ENCODE data around the gene SLC15A5. TPM values are rescaled to one million over a fixed set of nuclear protein-coding genes. Genes with fewer than 3 reads are reported as not detected.

SLC15A5 gene
- total RNA-seq, 1 experiment from 2014 or later, result not detected

- intact Hi-C loops (cut with micrococcal nuclease; ENCODE audit: unreplicated experiment), result no loop called here
- H2AFZ ChIP-seq, result no peak overlapping the region
- TF ChIP-seq CTCF (conservative IDR thresholded peaks at IDR 0.05) (no peak), EZH2 (IDR thresholded peaks at IDR 0.05; ENCODE audit: low read depth) (no peak)
Observed at GRCh38 chr12:16269946-16270345, 7.5 kb downstream of the SLC15A5 start.

DNA sequence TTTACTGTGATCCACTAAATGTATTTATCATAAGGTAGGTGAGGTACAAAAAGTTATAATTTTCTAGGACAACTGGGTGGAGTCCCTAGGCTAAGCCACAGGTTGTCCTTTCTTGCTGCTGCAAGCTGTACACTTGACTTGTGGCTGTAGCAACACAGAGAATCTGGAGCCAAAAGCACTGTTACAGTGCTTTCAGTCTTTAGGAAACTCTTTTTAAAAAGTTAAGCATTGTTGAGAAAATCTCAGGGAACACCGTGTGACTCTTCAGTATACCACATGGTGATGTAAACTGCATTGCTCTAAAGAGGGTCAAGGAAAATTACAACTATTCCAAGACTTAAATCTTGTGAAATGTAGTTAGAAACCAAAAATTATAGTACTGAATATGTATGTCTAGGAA, 11.4 kb downstream of the SLC15A5 start:
- POLR2A ChIA-PET (ENCODE audit: unreplicated experiment), result interaction anchor here (0.6 kb wide), 1 partner anchor 72 kb away, joined by 7 read pairs; no protein-coding TSS in a partner anchor
- CTCF ChIA-PET, result no interaction called here
- no peak overlapping the region for H3K4me2 ChIP-seq

More at GRCh38 chr12:16269946-16270345, 7.5 kb downstream of the SLC15A5 start:
- CTCF ChIA-PET, result no interaction called here
- no TSS peak for BruUV-seq (replicated peaks)
- POLR2A ChIA-PET (ENCODE audit: unreplicated experiment), result interaction anchor here (0.5 kb wide), 1 partner anchor 67 kb away, joined by 10 read pairs; no protein-coding TSS in a partner anchor
- Histone ChIP-seq H3K27ac (no peak overlapping the region), H3F3A (ENCODE audit: insufficient read depth, low read depth) (no peaks in the 10 kb centered on the region), H3K36me3 (ENCODE audit: low read depth) (no peaks in the 10 kb centered on the region), H3K27me3 (ENCODE audit: insufficient read depth, low read depth) (no peaks in the 10 kb centered on the region), H3K4me3 (no peak overlapping the region), H3K79me2 (ENCODE audit: low read depth) (no peaks in the 10 kb centered on the region), H3K9me3 (ENCODE audit: insufficient read depth, low read depth) (no peaks in the 10 kb centered on the region), H4K20me1 (ENCODE audit: insufficient read depth) (no peaks in the 10 kb centered on the region), H3K4me2 (no peak overlapping the region), H3K9me2 (ENCODE audit: insufficient read depth) (no peaks in the 10 kb centered on the region), H3K4me1 (replicated peaks; ENCODE audit: insufficient read depth) (no peaks in the 10 kb centered on the region)
- no peak for DNase-seq

GRCh38 chr12:16261944-16262475, 15.5 kb downstream of the SLC15A5 start:
- H3K79me2 ChIP-seq (ENCODE audit: low read depth), result no peaks in the 10 kb centered on the region
- no peak for TF ChIP-seq CTCF (conservative IDR thresholded peaks at IDR 0.05)
- no peak for TF ChIP-seq EZH2 (IDR thresholded peaks at IDR 0.05; ENCODE audit: low read depth)
- no peak overlapping the region for H2AFZ ChIP-seq
- no peaks in the 10 kb centered on the region for H4K20me1 ChIP-seq (ENCODE audit: insufficient read depth)
- no peaks in the 10 kb centered on the region for H3K4me1 ChIP-seq (replicated peaks; ENCODE audit: insufficient read depth)
- no peaks in the 10 kb centered on the region for H3F3A ChIP-seq (ENCODE audit: insufficient read depth, low read depth)
- H3K27me3 ChIP-seq (ENCODE audit: insufficient read depth, low read depth), result no peaks in the 10 kb centered on the region
- no peak for DNase-seq
- H3K4me3 ChIP-seq, result no peak overlapping the region
- no peaks in the 10 kb centered on the region for H3K36me3 ChIP-seq (ENCODE audit: low read depth)
- intact Hi-C loops (cut with micrococcal nuclease; ENCODE audit: unreplicated experiment), result no loop called here
- BruUV-seq (replicated peaks), result no TSS peak
- H3K4me2 ChIP-seq, result no peak overlapping the region
- ChIA-PET CTCF (no interaction called here), POLR2A (ENCODE audit: unreplicated experiment) (no interaction called here)
- peaks cover 3% of the 10 kb centered on the region; the same call in 1 of the 2 replicates for H3K9me2 ChIP-seq (ENCODE audit: insufficient read depth)
- no peak overlapping the region for H3K27ac ChIP-seq
- no peaks in the 10 kb centered on the region for H3K9me3 ChIP-seq (ENCODE audit: insufficient read depth, low read depth)

More for the DNA sequence above, 11.4 kb downstream of the SLC15A5 start:
- Histone ChIP-seq H3K4me1 (replicated peaks; ENCODE audit: insufficient read depth) (no peaks in the 10 kb centered on the region), H3K36me3 (ENCODE audit: low read depth) (no peaks in the 10 kb centered on the region), H2AFZ (no peak overlapping the region), H3K79me2 (ENCODE audit: low read depth) (no peaks in the 10 kb centered on the region), H3K27me3 (ENCODE audit: insufficient read depth, low read depth) (no peaks in the 10 kb centered on the region), H3K9me2 (ENCODE audit: insufficient read depth) (peaks cover 3% of the 10 kb centered on the region; the same call in 1 of the 2 replicates), H3F3A (ENCODE audit: insufficient read depth, low read depth) (no peaks in the 10 kb centered on the region), H3K9me3 (ENCODE audit: insufficient read depth, low read depth) (no peaks in the 10 kb centered on the region), H3K27ac (no peak overlapping the region), H4K20me1 (ENCODE audit: insufficient read depth) (no peaks in the 10 kb centered on the region), H3K4me3 (no peak overlapping the region)
- intact Hi-C loops (cut with micrococcal nuclease; ENCODE audit: unreplicated experiment), result no loop called here
- TF ChIP-seq EZH2 (IDR thresholded peaks at IDR 0.05; ENCODE audit: low read depth), result no peak
- TF ChIP-seq CTCF (conservative IDR thresholded peaks at IDR 0.05), result no peak
- no TSS peak for BruUV-seq (replicated peaks)
- DNase-seq, result no peak

All from PC-9 (cell line).